ENCODE measurements around the gene CD83.
"Not testable (repeated sequence)": the region's sequence is repeated elsewhere in the genome, so short reads cannot be mapped to it uniquely, and the experiment has no call there.

The CD83 gene

DNA sequence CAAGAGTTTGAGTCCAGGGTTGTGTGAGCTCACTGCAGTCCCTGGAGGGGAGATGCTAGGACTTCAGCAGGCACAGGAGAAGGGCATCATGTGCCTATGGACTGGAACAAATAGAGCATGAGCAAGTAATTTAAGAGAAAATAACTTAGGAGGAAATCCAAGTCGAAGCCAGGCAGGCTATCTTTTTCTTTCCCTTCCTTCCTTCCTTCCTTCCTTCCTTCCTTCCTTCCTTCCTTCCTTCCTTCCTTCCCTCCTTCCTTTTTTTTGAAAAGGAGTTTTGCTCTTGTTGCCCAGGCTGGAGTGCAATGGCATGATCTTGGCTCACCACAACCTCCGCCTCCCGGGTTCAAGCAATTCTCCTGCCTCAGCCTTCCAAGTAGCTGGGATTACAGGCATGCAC lies 33.7 kb downstream of the CD83 start:
- DNase-seq, result not testable (repeated sequence)

DNA sequence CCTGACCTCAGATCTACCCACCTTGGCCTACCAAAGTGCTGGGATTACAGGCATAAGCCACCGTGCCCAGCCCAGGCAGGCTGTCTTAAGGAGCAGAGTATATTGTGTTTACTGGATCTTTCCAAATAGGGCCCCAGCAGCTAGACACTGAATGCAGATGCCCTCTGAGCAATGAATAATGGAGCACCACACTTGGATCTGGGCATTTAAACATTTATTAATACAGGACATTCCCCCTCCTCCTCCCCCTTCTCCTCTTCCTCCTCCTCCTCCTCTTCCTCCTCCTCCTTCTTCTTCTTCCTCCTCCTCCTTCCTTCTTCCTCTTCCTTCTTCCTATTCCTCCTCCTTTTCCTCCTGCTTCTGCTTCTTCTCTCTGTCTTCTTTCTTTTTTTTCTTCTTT lies 34.2 kb downstream of the CD83 start:
- DNase-seq, result no peak

DNA sequence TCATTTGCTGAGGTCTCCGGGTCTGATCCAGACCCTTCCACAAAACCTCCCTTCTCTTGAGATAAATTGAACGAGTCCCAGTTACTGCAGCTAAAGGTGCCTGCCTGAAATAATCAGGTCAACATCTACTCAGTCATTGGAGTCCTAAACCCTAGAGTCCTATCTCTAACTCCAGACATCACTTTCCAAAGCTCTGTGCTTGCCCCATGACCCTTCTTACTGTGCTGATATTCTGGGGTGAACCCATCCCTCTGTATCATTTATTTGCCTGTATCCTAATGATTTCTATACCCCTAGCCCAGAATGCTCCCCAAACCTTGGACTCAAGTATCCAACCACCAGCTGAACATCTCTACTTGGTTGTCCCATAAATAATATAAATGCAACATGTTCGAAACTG lies 35.7 kb downstream of the CD83 start:
- no peak for DNase-seq

DNA sequence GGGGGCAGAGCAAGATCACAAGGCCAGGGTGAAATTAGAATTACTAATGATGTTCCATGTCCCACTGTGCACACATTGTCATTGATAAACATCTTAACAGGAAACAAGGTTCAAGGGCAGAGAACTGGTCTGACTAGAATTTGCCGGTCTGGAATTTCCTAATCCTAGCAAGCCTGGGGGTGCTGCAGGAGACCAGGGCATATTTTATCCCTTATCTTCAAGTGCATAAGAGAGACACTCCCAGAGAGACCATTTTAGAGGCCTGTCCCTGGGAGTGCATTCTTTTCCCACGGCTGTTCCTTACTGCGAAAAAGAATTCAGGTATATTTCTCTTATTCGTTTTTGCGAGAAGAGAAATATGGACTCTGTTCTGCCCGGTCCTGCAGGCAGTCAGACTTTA lies 41.5 kb downstream of the CD83 start:
- DNase-seq, result no peak

DNA sequence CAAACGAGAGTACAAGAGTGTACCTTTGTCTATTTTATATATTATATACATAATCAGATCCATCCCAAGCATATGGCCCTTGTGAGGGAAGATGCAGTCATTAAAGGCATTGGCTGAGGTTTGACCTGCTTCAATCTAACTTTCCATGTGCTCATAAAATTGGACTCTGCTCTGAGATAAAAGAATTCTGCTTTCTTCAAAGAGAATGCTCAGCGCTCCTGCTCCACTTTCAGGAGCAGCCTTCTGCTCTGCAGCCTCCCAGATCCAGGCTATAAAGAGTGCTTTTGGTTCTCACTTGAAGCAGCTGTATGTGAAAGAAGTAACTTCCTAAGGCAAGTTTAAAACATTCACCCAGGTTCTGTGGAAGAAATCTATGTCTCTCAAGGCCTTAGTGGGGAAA lies 45.3 kb downstream of the CD83 start:
- DNase-seq, result no peak

DNA sequence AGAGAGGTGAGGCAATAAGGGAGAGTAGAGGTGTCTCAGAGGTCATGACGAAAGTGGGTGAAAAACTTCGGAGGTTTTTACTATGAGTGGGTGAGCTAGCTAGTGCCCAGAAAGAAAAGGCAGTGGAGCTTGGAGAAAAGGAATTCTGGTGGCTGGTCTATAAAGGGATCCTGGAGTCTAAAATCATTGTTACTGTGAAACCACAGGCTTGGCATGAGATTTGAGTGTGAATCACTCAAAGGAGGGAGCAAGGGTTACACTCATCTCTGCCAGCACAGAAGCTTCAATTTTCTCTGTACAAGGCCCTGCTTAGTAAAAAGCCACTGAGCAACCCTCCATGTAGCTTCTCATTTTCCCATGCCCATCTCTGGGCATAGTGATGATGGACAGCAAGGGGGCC lies 47.5 kb downstream of the CD83 start:
- DNase-seq, result no peak

DNA sequence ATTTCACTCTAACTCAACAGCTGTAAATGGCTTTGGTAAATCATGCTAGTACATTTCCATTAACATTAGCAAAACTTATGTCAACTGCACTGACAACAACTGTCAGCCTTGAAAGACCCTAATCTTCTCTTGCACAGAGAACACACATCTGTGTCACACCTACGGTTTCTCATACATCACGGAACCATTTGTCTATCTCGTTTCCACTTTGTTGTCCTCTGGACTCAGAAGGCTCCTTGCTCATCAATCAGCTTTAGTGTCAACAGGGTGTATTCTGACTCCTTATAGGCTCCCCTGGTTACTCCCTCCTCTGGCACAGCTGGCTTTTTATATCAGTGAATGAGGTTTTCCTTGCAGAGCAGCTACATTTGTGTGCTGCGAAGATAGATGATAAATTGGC lies 49.3 kb downstream of the CD83 start:
- DNase-seq, result no peak

DNA sequence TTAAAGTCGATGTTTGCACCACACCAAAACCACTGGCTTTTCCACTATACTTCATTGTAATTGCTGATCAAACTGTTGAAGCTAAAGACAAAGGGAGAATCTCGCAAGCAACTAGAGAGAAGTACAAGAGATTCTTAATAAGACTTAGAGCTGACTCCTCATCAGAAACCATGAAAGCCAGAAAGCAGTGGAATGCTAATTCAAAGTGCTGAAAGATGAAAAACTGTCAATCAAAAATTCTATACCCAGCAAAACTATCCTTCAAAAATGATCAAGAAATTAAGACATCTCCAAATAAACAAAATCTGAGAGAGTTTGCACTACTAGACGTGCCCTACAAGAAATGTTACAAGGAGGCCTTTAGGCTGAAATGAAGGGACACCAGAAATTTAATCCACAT lies 52.6 kb downstream of the CD83 start:
- no peak for DNase-seq

DNA sequence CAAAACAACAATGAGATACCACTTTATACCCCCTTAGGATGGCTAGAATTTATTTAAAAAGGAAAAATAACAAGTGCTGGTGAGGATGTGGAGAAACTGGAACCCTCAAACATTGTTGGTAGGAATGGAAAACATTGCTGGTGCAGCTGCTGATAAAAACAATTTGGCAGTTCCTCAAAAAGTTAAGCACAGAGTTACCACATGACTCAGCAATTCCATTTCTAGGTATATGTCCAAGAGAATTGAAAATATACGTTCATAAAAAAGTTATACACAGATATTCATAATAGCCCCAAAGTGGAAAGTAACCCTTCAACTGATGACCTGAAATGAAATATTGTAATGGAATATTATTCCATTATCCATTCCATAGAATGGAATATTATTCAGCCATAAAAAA lies 55.0 kb downstream of the CD83 start:
- DNase-seq, result no peak

DNA sequence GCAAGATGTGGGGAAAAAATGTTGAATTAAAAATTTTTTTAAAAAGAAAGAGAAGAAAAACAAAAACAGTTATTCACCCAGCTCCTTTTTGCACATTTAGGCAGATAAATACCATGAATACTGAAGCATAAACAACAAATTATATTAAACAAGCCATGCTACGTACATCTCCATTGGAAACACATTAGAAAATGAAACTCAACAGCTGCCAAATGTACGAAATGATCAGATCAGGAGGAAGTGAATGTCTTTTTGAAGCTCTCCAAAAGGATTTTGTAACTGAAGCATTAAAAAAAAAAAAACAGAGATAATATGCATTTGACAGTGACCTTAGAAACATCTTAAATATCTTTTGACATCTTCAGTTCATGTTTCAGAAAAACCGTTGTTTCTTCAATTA lies 56.7 kb downstream of the CD83 start:
- no peak for DNase-seq

DNA sequence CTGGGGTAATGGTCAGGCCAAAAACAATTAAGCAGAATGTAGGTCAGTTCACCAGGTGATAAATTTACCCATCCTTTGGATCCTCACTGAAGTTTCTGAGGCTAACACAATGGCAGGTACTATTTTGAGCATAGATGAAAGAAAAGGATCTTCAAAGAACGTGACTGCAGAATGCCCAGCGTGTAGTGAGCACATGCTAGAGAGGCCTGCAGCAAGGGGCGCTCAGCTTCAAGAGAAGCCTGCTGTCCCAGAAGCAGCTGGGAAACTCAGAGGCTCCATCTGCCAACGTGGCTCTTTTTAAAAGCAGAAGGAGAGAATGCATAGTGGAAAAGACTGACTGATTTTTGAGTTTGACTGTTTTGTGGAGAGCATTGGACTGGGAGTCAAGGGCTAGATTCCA lies 57.4 kb downstream of the CD83 start:
- DNase-seq, result no peak

DNA sequence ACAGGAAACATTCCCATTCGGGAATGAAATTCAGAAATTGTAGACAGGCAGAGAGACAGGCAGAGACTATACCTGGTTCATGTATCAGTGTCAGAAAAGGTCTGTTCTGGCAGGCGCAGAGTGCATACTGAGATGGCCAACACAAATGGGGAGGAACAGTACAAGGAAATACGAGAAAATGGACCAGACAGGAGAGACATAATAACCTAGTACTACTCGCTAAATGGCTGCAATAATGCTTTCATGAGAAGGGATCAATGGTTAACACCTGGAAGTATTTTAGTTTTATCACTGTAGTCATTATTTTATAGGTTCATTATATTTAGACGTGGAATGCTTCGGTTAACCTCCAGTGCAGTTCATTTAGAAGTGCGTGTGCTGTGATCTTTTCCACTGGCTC lies 58.9 kb downstream of the CD83 start:
- DNase-seq, result no peak

DNA sequence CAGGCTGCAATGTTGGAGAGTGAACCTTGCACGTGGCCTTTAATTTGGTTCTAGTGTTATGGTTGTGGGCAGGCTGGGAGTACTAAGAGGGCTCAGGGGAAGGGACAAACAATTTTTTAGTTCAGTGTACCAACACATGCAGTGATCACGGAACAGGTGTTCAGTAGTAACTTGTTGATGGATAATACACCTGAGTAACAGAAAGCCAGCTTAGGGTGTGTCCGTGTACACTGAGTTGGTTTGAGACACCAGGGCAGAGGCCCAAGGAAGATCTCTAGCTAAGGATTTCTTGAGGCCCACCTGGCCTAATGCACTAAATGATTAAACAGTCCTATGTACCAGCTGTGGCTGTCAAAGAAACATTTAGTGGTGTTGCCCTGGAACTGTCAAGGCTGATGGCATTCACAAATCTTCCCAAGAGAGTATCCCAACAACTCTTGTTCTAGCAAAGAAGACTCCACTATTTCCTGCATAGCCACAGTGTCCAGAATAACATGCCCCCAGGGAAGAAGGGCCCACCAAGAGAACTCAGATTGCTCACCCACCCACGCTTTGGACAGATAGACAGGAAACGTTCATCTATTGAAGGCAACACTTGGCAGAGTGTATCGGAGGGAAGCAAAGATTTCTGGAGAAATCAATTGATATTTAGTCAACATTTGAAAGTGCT lies 60.0 kb downstream of the CD83 start:
- no peak for DNase-seq

DNA sequence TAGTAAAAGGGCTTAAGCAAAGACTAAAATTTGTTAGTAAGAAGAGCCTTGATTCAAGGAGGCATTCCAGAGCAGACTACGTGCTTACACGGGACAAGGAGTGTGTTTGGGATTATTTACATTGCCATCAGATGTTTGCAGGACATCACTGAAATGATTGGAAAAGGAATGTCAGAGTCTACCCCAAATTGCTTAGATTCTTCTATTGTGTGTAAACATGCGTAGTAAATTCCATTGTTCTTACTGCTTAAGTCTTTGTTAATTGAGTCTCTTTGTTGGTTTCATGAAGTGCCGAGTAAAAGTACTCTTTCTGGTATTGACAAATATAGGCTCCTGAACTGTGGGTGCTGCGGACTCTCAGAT lies 60.5 kb downstream of the CD83 start:
- DNase-seq, result no peak

DNA sequence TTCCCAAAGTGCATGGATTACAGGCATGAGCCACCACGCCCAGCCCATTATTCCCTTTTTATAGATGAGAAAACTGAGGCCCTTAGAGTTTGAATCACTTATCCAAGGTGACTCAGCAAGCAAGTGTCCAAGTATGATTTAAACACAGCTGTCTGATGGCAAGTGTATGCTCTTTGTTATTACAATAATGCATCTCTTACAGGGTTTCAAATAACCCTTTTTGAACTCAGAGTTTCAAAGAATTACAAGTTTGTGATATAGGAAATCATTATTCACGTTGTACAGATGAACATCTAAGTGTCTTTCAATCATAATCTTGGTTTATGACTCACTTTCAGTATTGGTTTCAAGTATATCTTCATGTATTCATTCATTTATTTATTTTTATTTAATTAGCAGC lies 63.0 kb downstream of the CD83 start:
- no peak for DNase-seq

DNA sequence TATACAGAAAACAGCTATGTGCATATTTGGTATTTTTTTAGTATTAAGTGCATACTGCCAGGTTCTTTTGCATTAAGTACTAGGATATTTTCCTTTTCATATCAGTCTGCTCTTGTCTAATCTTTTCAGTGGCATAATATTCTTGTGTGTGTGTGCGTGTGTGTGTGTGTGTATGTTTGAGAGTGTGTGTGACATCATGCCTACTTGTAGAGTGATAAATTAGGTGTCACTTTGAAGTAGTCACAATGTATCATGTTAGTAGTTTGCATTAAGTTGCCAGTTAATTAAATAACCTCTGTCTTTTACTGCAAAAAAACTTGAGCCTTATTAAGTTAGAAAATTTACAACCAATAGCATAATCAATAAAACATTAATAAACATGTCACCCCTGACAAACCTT lies 65.3 kb downstream of the CD83 start:
- DNase-seq, result no peak
